NCI-H1048 (cell line): ENCODE results near the gene TBR1.

Experiments
- DNase-seq: peaks from one replicate; lab custom pipeline; 2025; lab: John Stamatoyannopoulos, UW

TBR1 gene

DNA sequence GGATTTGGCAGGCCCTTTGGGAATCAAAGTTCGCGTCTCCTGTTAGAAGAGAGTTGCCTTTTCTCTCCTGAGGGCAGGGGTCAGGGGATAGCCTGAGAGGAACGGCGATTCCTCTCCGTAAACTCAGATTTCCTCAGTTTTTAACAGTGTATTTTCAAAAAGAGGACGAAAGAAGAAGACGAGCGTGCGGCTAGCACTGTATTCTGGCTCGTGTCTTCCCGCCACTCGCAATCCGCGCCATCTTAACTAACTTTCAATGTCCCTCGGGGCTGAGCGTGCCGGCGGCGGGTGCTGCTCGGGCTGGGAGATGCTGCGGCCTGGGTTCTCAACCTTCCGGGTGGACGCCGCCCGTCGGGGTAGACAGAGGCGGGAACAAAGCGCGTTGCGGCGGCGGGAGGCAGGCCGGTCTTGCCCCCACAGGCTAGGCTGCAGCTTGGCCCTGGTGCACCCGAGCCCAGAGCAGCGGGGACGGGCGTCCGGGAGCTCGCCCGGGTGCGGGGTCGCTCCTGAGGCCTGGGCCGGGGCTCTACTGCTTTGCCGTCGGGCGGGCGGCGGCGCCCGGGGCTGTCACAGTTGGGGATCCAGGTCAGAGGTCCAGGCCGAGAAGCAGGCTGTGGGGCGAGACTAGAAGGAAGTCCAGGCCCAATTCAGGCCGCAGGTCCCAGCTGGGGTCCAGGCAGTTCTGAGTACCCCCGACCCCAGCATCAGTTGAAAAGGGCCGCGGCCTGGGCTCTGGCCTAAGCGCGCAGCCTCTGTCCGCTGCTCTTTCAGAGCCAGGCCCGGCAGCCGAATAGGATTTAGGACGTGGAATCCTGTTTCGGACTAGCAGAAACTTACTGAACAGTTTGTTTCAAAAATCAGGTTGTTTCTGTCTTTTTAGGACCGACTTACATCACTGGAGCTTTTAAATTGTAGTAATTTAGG is 11.8 kb downstream of the TBR1 start:
- DNase-seq, result no peak

DNA sequence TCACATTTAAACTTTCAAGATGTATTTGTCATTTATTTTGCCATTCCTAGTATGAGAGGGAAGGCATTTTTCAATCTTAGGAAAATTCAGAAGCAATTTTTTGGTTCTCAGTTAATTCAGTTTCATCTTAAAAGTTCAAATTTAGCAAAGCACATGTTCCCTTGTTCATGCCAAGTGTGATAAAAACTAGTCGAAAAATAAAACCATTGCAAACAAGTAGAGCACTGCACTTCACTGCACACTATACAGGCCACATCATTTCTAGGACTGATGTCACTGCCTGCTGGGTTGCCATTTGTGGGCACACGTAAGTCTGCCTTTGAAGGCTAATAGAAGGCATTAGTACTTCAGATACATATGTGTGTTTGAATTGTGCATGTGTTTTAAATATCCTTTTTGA is 14.3 kb downstream of the TBR1 start:
- no peak for DNase-seq

DNA sequence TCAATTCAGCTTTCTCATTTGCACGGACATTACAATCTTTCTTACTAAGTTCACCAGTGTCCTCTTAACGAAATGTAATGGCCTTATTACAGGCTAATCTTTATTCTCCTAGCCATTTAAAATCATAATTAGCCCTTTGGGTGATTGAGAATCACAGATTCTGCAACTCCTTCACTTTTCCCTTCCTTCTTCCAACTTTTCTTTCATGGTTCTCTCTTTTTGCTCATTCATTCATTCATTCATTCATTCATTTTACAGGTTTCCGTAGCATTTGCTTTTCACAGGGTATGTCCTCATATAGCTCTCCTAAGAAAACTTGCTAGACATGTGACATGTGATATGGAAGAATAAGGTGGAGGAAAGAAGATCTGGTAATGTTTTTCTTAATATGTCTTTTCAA is 16.0 kb downstream of the TBR1 start:
- no peak for DNase-seq

DNA sequence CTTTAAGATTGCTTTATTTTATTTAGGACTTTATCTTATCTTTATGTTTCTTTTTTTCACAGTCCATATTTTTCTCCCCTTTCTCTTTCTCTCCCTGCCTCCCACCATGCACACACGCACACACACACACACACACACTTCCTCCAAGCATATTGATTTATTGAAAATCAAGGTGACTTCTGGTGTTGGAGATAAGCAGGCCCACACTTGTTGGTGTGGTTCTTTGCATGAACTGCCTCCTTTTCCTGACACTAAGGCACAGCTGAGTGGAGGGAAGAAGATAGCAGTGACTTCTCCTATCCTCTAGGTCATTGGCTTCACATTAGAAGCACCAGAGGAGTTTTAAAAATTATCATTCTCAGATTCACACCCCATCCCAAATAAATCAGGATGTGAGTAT is 18.0 kb downstream of the TBR1 start:
- DNase-seq, result no peak

DNA sequence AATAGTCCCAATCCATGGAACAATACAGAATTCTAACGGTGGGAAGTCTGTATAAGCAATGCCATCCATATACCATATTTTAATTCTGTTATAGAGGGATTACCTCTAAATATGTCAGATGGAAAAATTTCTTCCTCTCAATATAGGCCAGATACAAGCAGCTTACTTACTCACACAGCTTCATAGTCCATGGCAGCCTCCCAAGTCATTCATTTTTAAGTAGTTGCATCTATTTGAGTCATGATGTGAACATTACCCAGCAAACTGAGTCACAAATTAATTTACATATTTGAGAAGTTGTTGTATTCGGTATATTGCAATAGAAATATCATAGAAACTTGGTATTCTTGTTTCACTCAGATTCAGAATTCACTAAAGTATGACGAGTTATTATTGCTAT is 20.3 kb downstream of the TBR1 start:
- DNase-seq, result no peak

DNA sequence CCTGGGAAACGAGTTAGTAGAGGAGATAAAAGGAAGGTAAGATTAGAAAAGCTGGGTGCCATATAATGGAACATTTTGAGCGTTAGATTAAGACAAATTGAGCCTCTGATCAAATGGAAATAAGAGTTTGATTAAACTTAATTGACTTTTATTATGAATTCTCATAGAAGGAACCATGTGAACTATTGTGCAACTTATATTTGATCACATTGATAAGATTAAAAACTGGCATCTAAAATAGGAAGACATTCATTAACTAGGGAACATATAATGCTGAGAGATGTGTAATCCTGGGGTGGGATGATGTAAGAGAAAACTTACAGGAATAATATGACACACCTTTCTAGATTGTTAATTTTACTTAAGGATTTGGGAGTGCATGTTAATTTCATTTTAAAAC is 22.5 kb downstream of the TBR1 start:
- DNase-seq, result no peak

DNA sequence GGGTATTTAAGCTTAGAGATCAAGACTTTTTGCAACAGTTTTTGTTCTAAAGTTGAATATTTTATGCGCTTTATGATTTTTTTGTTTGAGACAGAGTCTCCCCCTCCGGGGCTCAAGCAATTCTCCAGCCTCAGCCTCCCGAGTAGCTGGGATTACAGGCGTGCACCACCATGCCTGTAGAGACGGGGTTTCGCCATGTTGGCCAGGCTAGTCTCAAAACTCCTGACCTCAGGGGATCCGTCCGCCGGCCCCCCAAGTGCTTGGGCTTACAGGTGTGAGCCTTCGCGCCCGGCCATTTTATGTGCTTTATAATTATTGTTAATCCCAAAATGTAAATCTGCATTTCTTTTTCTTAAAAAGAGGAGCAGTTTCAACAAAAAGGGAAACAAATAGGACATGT is 29.0 kb downstream of the TBR1 start:
- DNase-seq, result no peak

DNA sequence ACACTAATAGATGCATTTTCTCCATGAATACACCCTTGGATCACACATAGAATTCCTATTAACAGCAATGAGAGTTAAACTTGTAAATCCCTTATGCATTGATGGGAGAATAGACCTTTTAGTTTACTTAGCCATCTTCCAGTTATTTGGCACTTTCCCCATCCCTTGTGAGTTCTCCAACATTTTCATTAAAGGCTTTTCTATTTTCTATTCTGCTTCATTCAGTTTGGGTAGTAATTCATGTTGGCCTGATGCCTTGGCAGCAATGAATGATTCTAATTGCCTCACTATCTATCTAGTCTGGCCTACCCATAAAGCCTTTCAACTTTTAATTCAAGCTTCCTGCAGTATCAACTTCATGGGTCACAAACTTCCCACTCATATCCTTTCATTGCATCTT is 32.3 kb downstream of the TBR1 start:
- DNase-seq, result no peak

DNA sequence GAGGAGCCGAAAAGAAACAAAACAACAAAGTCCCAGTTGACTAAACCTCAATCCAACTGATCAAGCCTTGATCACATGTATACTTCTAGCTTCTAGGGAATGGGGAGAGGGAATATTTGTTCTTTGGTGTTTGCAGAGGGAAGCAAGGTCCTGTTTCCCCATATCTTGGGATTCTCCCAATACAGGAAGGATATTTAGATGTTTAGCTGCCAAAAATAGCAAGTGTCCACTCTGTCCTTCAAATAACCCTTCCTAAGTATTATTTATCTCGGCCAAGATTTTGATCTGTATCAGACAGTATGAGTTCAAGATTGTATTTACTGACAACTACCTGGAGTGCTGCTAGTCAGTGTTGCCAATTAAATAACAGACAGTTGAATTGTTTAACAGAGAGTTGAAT is 55.5 kb downstream of the TBR1 start:
- no peak for DNase-seq

DNA sequence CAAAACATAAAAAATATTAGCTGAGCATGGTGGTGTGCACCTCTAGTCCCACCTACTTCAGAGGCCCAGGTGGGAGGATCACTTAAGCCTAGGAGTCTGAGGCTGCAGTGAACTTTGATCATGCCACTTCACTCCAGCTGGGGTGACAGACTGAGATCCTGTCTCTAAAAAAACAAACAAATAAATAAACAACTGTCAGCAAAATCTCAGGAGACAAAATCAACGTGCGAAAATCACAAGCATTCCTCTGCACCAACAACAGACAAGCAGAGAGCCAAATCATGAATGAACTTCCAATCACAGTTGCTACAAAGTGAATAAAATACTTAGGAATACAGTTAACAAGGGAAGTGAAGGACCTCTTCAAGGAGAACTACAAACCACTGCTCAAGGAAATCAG is 58.8 kb downstream of the TBR1 start:
- no peak for DNase-seq
